D341Med (cell line): Measurements from ENCODE around the gene PPRC1.

Experiments
- DNase-seq: peaks from one replicate; pipeline ENCODE4 v3.0.0; 2012; ENCODE audit warnings: low spot score

Gene PPRC1

GRCh38 chr10:102119417-102120141, 13.3 kb upstream of the PPRC1 start:
- DNase-seq: no peak

- DNase-seq: peak; percentile 82
These were observed 12.5 kb upstream of the PPRC1 start, which contains the start of gene LDB1 for GRCh38 chr10:102120142-102120990. Gene LDB1, minus strand, starts transcription at chr10:102120368. Its CDS starts 258 bp downstream, at chr10:102120110.

- no peak for DNase-seq
These were observed 11.7 kb upstream of the PPRC1 start for GRCh38 chr10:102120991-102121738.

GRCh38 chr10:102121739-102122372, 11.0 kb upstream of the PPRC1 start:
- DNase-seq: no peak

- no peak for DNase-seq
These were observed 10.4 kb upstream of the PPRC1 start for GRCh38 chr10:102122450-102122849.

- DNase-seq: no peak
These were observed 9.6 kb upstream of the PPRC1 start for GRCh38 chr10:102123223-102123622.

- no peak for DNase-seq
These were observed 1.3 kb upstream of the PPRC1 start for GRCh38 chr10:102131286-102132170.

GRCh38 chr10:102132193-102132562, 662 bp upstream of the PPRC1 start:
- no peak for DNase-seq

- peak; percentile 79 for DNase-seq
These were observed 744 bp downstream of the PPRC1 start for GRCh38 chr10:102133373-102134195.

- DNase-seq: no peak
These were observed 1.6 kb downstream of the PPRC1 start for GRCh38 chr10:102134416-102134815.

- DNase-seq: no peak
These were observed 3.2 kb downstream of the PPRC1 start for GRCh38 chr10:102135956-102136526.

GRCh38 chr10:102139281-102140110, 6.7 kb downstream of the PPRC1 start:
- no peak for DNase-seq

- DNase-seq: no peak
These were observed 7.4 kb downstream of the PPRC1 start for GRCh38 chr10:102140218-102140617.

GRCh38 chr10:102140913-102141540, 8.2 kb downstream of the PPRC1 start:
- no peak for DNase-seq

- no peak for DNase-seq
These were observed 8.8 kb downstream of the PPRC1 start for GRCh38 chr10:102141583-102142107.

GRCh38 chr10:102146971-102147428, 14.2 kb downstream of the PPRC1 start:
- no peak for DNase-seq

- DNase-seq: no peak
These were observed 14.7 kb downstream of the PPRC1 start for GRCh38 chr10:102147561-102147960.

GRCh38 chr10:102148275-102148674, 15.4 kb downstream of the PPRC1 start:
- DNase-seq: no peak
